ENCODE measurements around the gene MTHFSD. TPM values are rescaled to one million over a fixed set of nuclear protein-coding genes. Genes with fewer than 3 reads are reported as not detected.

The MTHFSD gene
- total and polyA plus RNA-seq, 10 of the 15 experiments (the other 5 are each of a cell fraction or from before 2014, with no cell fraction given) = 2.2 to 24.5 (median 18.1) TPM

GRCh38 chr16:86496262-86496928 is 58.6 kb downstream of the MTHFSD start (continued):
- TF ChIP-seq CHD1 (IDR thresholded peaks at IDR 0.05; ENCODE audit: low read depth, low read length) (no peak), ELK1 (IDR thresholded peaks at IDR 0.05; ENCODE audit: low read depth, low read length) (no peak), JUNB (IDR thresholded peaks at IDR 0.05) (no peak), EZH2 (IDR thresholded peaks at IDR 0.05; ENCODE audit: borderline replicate concordance, control insufficient read depth, low read depth, low read length) (no peak), MTA3 (IDR thresholded peaks at IDR 0.05; ENCODE audit: borderline replicate concordance, low read length) (no peak), NR2C2 (IDR thresholded peaks at IDR 0.05; ENCODE audit: borderline replicate concordance, control insufficient read depth, insufficient read length, low read depth) (no peak), ZNF687 (IDR thresholded peaks at IDR 0.05) (no peak), ZNF217 (IDR thresholded peaks at IDR 0.05) (no peak)

Measured in GM12878 (cell line).